Activated CD4-positive, alpha-beta memory T cell treated with anti-CD3 and anti-CD28 coated beads for 36 hours (primary cell): Measurements from ENCODE around the gene MYBPC3. TPM values are rescaled to one million over a fixed set of nuclear protein-coding genes. Genes with fewer than 3 reads are reported as not detected.

Source experiments
- CTCF ChIA-PET: fragments of 350-600 bp; sonication (Branson Sonifier 250); formaldehyde crosslinking; loops from one replicate; lab custom pipeline; 2021; ENCODE audit warnings: antibody characterized with exemption, inconsistent platforms; lab: Charles Lee
- POLR2A ChIA-PET: fragments of 350-600 bp; sonication (Branson Sonifier 250); formaldehyde crosslinking; loops from one replicate; lab custom pipeline; 2021; ENCODE audit warnings: antibody characterized with exemption; lab: Charles Lee
- DNase-seq: peaks from one replicate; pipeline ENCODE4 v3.0.0-alpha.2; 2020
- H3K27ac Mint-ChIP-seq: one replicate; pipeline ENCODE4 v1.8.0; 2021; ENCODE audit warnings: mixed read lengths
- H3K27me3 Mint-ChIP-seq: one replicate; pipeline ENCODE4 v1.8.0; 2021; ENCODE audit warnings: mixed read lengths
- H3K36me3 Mint-ChIP-seq: one replicate; pipeline ENCODE4 v1.8.0; 2021; ENCODE audit warnings: mixed read lengths
- H3K4me1 Mint-ChIP-seq: one replicate; pipeline ENCODE4 v1.8.0; 2021; ENCODE audit warnings: low read depth, mixed read lengths
- H3K4me3 Mint-ChIP-seq: one replicate; pipeline ENCODE4 v1.8.0; 2021; ENCODE audit warnings: mild to moderate bottlenecking, mixed read lengths
- H3K9me3 Mint-ChIP-seq: one replicate; pipeline ENCODE4 v1.8.0; 2021; ENCODE audit warnings: mixed read lengths
- intact Hi-C: fragments of 100-400 bp; cut with micrococcal nuclease; formaldehyde crosslinking; loops from one replicate; pipeline ENCODE4 v1.15.1; 2023
- total RNA-seq, 2 experiments: library from RNA; stranded (reverse); gene quantifications; one replicate each; pipeline ENCODE4 v1.2.3, GENCODE V29; 2021

MYBPC3 gene
- total RNA-seq, result not detected

DNA sequence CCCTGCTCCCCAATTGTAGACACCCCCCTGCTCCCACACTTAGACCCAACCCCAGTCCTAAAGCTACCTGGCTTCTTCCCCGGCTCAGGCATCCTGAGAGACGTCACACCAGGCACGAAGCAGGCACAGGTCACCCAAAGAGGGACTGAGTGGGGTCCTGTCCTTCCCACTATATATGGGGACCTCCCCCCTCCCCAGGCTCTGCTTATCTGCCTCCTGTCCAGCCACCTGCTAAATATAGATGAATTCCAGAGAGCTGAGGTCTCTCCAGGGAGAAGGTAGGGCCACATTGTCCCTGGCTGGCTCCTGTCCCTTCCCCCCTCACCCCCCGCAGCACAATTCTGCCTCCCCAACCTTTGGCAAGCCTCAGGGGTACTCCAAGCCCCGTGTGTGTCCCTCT is at the start of gene MYBPC3:
Gene MYBPC3 (minus strand): TSS at position 147 of the 400 bp plus-strand sequence. CDS start 55 bp downstream, at position 92.
- no peak within 1 kb of the TSS for H3K27ac Mint-ChIP-seq
- POLR2A ChIA-PET, result no interaction called here
- no peak within 1 kb of the TSS for H3K4me3 Mint-ChIP-seq
- no peaks in the 10 kb centered on the region for H3K27me3 Mint-ChIP-seq
- intact Hi-C loops, result no loop called here
- no peaks in the 10 kb centered on the region for H3K9me3 Mint-ChIP-seq
- no peaks in the 10 kb centered on the region for H3K4me1 Mint-ChIP-seq
- DNase-seq, result no peak
- CTCF ChIA-PET, result no interaction called here
- no peaks in the 10 kb centered on the region for H3K36me3 Mint-ChIP-seq

DNA sequence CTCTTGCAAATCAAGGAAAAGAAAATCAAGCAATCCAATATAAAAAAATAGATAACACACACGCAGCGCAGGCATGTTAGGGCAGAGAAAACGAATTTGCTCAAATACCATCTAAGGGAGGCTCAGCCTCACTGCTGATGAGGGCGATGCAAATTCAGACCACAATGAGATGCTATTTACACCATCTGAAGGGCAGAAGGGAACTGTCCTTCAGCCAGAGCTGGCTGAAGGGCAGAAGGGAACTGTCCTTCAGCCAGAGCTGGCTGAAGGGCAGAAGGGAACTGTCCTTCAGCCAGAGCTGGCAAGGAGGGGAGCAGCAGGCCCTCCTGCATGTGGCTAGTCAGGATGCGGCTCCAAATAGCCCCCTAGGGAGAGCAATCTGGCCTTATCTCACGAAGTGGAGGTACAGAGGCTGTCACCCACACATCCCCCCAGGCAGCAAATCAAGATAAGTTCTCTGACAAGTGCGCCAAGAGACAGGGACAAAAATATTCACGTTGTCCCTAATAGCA is 48.3 kb upstream of the MYBPC3 start:
- no peak for DNase-seq
- ChIA-PET POLR2A (no interaction called here), CTCF (interaction anchor here (0.7 to 6.6 kb wide), 3 partner anchors 10 to 223 kb away, joined by 3 to 43 read pairs (median 3); no protein-coding TSS in a partner anchor)
- Mint-ChIP-seq H3K27ac (peak overlapping the region; percentile 77), H3K9me3 (no peaks in the 10 kb centered on the region), H3K36me3 (no peaks in the 10 kb centered on the region), H3K4me3 (peak overlapping the region; percentile 73), H3K27me3 (no peaks in the 10 kb centered on the region), H3K4me1 (peaks cover 8% of the 10 kb centered on the region)
- intact Hi-C loops, result no loop called here

GRCh38 chr11:47399860-47400767 is 47.6 kb upstream of the MYBPC3 start:
- POLR2A ChIA-PET, result interaction anchor here (0.9 to 1.5 kb wide), 2 partner anchors 9 to 27 kb away, joined by 4 read pairs; partner anchors contain the start of gene PSMC3
- Mint-ChIP-seq H3K4me1 (peaks cover 13% of the 10 kb centered on the region), H3K36me3 (no peaks in the 10 kb centered on the region), H3K27me3 (no peaks in the 10 kb centered on the region), H3K27ac (peak overlapping the region; percentile 77), H3K4me3 (peak overlapping the region; percentile 73), H3K9me3 (no peaks in the 10 kb centered on the region)
- peak; percentile 51 for DNase-seq
- intact Hi-C loops, result no loop called here
- CTCF ChIA-PET, result interaction anchor here (0.7 to 6.6 kb wide), 5 partner anchors 10 to 315 kb away, joined by 3 to 43 read pairs (median 3); partner anchors contain the start of gene AGBL2

- POLR2A ChIA-PET, result no interaction called here
- CTCF ChIA-PET, result interaction anchor here (1.8 to 6.6 kb wide), 2 partner anchors 14 to 25 kb away, joined by 4 to 43 read pairs; no protein-coding TSS in a partner anchor
- Mint-ChIP-seq H3K27me3 (no peaks in the 10 kb centered on the region), H3K4me3 (no peak overlapping the region), H3K4me1 (peaks cover 25% of the 10 kb centered on the region), H3K36me3 (no peaks in the 10 kb centered on the region), H3K9me3 (no peaks in the 10 kb centered on the region), H3K27ac (no peak overlapping the region)
- DNase-seq, result no peak
- intact Hi-C loops, result no loop called here
Observed at GRCh38 chr11:47398551-47398950, 46.0 kb upstream of the MYBPC3 start.

GRCh38 chr11:47398011-47398410 is 45.5 kb upstream of the MYBPC3 start:
- H3K27ac Mint-ChIP-seq, result no peak overlapping the region
- DNase-seq, result no peak
- ChIA-PET CTCF (interaction anchor here (0.8 to 6.6 kb wide), 3 partner anchors 10 to 25 kb away, joined by 3 to 43 read pairs (median 3); no protein-coding TSS in a partner anchor), POLR2A (no interaction called here)
- no peaks in the 10 kb centered on the region for H3K36me3 Mint-ChIP-seq
- intact Hi-C loops, result no loop called here
- H3K4me1 Mint-ChIP-seq, result peaks cover 25% of the 10 kb centered on the region
- no peaks in the 10 kb centered on the region for H3K9me3 Mint-ChIP-seq
- no peak overlapping the region for H3K4me3 Mint-ChIP-seq
- H3K27me3 Mint-ChIP-seq, result no peaks in the 10 kb centered on the region

- ChIA-PET POLR2A (no interaction called here), CTCF (no interaction called here)
- DNase-seq, result no peak
- Mint-ChIP-seq H3K27ac (peak overlapping the region; percentile 82), H3K36me3 (no peaks in the 10 kb centered on the region), H3K4me3 (no peak overlapping the region), H3K9me3 (no peaks in the 10 kb centered on the region), H3K27me3 (no peaks in the 10 kb centered on the region), H3K4me1 (peaks cover 25% of the 10 kb centered on the region)
- intact Hi-C loops, result no loop called here
Observed at GRCh38 chr11:47396049-47396320, 43.5 kb upstream of the MYBPC3 start.

DNA sequence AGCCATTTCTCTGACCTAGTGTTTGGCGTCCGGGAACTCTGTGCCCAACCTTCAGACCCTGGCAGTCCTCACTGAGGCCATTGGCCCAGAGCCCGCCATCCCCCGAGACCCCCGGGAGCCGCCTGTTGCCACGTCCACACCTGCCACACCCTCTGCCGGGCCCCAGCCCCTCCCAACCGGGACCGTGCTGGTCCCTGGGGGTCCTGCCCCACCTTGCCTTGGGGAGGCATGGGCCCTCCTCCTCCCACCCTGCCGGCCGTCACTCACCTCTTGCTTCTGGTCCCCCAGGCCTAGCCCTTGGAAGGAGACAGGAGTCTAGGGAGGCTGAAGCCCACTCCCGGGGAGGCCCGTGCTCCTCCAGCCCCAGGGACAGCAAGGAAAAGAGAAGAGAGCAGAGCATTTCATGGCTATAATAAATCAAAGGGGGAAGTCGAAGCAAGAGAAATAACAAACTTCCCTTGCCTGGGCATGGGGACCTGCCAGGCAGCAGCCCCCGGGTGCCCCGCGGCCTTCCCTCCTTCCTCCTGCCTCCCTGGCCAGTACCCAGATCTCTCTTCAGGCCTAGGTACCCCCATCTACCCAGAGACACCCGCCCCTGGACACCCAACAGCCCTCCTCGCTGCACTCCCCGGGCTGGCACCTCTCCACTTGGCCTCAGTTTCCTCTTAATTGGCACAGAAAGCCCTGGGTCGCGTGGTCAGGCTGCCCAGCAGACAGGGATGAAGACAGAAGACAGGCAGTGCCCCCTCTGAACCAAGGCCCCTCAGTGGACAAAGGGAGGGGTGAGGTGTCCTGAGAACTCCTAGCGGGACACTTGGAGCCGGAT is 42.9 kb upstream of the MYBPC3 start:
- no peaks in the 10 kb centered on the region for H3K9me3 Mint-ChIP-seq
- H3K36me3 Mint-ChIP-seq, result no peaks in the 10 kb centered on the region
- intact Hi-C loops, result no loop called here
- POLR2A ChIA-PET, result interaction anchor here (0.6 kb wide), 2 partner anchors 59 to 169 kb away, joined by 3 read pairs; no protein-coding TSS in a partner anchor
- peaks cover 22% of the 10 kb centered on the region for H3K4me1 Mint-ChIP-seq
- peak overlapping the region; percentile 82 for H3K27ac Mint-ChIP-seq
- no peak overlapping the region for H3K4me3 Mint-ChIP-seq
- CTCF ChIA-PET, result interaction anchor here (0.7 kb wide), 1 partner anchor 17 kb away, joined by 3 read pairs; no protein-coding TSS in a partner anchor
- no peak for DNase-seq
- no peaks in the 10 kb centered on the region for H3K27me3 Mint-ChIP-seq

GRCh38 chr11:47394322-47395222 is 42.1 kb upstream of the MYBPC3 start:
- Mint-ChIP-seq H3K9me3 (no peaks in the 10 kb centered on the region), H3K36me3 (no peaks in the 10 kb centered on the region), H3K4me3 (peak overlapping the region; percentile 52), H3K4me1 (peaks cover 23% of the 10 kb centered on the region), H3K27me3 (no peaks in the 10 kb centered on the region), H3K27ac (peak overlapping the region; percentile 82)
- intact Hi-C loops, result loop anchor here (1.0 kb wide), 1 partner anchor 14 kb away; the partner anchor contains the start of gene SLC39A13
- DNase-seq, result peak; percentile 76
- POLR2A ChIA-PET, result interaction anchor here (0.6 to 1.4 kb wide), 3 partner anchors 58 to 373 kb away, joined by 3 read pairs; partner anchors contain the start of gene FNBP4
- CTCF ChIA-PET, result interaction anchor here (0.7 to 3.3 kb wide), 2 partner anchors 18 to 20 kb away, joined by 3 to 20 read pairs; no protein-coding TSS in a partner anchor

DNA sequence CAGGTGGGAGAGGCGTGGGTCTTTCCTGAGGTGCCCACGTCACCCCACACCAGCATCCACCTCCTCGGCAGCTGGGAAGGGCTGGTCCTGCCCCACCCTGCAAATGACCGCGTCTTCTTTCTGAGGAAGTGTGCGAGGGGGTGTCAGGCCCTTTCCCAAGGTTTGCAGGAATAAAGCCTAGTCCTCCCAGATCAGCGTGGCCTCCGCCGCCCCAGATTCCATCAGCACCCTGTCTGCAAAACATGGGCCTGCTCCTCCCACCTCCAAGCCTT is 41.5 kb upstream of the MYBPC3 start:
- H3K4me1 Mint-ChIP-seq, result peaks cover 25% of the 10 kb centered on the region
- H3K27me3 Mint-ChIP-seq, result no peaks in the 10 kb centered on the region
- DNase-seq, result no peak
- CTCF ChIA-PET, result interaction anchor here (1.9 to 3.3 kb wide), 2 partner anchors 18 to 20 kb away, joined by 9 to 20 read pairs; no protein-coding TSS in a partner anchor
- POLR2A ChIA-PET, result interaction anchor here (1.4 kb wide), 1 partner anchor 373 kb away, joined by 3 read pairs; the partner anchor contains the start of gene FNBP4
- no peaks in the 10 kb centered on the region for H3K9me3 Mint-ChIP-seq
- no peak overlapping the region for H3K4me3 Mint-ChIP-seq
- intact Hi-C loops, result loop anchor here (1.0 kb wide), 1 partner anchor 14 kb away; the partner anchor contains the start of gene SLC39A13
- H3K36me3 Mint-ChIP-seq, result no peaks in the 10 kb centered on the region
- H3K27ac Mint-ChIP-seq, result peak overlapping the region; percentile 82

DNA sequence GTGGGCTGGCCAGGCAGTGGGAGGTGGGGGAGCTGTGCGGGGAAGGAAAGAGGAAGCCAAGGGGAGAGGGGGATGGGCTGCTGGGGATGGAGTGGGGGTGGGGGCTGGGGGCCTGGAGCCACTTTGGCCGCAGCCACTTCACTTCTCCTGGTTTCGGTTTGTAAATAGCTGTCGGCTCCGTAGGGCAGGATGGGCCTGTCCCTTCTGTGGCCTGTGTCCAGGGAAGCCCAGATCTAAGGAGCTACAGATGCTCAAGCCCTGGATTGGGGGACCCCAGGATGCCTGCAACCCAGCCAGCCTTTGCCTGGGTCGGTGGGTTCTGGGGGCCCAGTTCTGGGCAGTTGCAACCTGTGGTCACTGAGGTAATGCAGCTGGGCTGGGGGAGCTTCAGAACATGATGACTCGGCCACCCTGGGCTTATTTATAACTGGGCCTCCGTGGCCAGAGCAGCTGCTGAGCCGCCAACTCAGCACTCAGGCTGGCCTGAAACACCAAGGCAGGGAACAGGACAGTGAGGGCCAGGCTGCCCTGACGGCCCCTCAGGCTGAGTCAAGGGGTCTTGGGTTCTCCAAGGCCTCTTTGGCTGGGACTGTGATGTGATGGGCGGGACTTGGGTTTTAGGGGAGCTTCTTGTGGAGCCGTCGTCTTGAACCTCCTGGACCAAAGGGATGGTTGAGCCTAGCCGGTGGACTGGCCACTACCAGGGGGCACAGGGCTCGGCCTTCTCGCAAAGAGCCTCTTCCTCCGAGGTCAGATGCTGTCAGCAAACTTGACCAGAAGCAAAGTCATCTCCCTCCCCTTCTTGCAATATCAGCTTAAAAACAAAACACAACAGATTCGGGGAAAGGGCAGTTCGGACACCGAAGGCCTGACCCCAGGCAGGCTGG is 40.9 kb upstream of the MYBPC3 start:
- no peak for DNase-seq
- intact Hi-C loops, result loop anchor here (1.0 kb wide), 1 partner anchor 15 kb away; the partner anchor contains the start of gene SLC39A13

More for the DNA sequence above, 40.9 kb upstream of the MYBPC3 start:
- Mint-ChIP-seq H3K27me3 (no peaks in the 10 kb centered on the region), H3K4me1 (peaks cover 25% of the 10 kb centered on the region), H3K27ac (peak overlapping the region; percentile 82), H3K4me3 (no peak overlapping the region), H3K36me3 (no peaks in the 10 kb centered on the region), H3K9me3 (no peaks in the 10 kb centered on the region)
- ChIA-PET POLR2A (interaction anchor here (1.4 kb wide), 1 partner anchor 374 kb away, joined by 3 read pairs; the partner anchor contains the start of gene FNBP4), CTCF (interaction anchor here (1.9 to 3.3 kb wide), 2 partner anchors 19 kb away, joined by 9 to 20 read pairs; no protein-coding TSS in a partner anchor)
